A549 (cell line): ENCODE measurements around the gene KIAA0513. TPM values are rescaled to one million over a fixed set of nuclear protein-coding genes. Genes with fewer than 3 reads are reported as not detected.

ENCODE experiments used
- ATAC-seq, 2 experiments: fragments of 200-7000 bp in 1 of 2; fragments of >200 bp in 1 of 2; cut with Nextera tagmentation in 1 of 2; cut with Tn5 transposase in 1 of 2; 3 replicates each; pipeline versions ENCODE4 v1.8.0 to v1.9.1; 2018 to 2020; ENCODE audit warnings: mild to moderate bottlenecking in 1 of 2, moderate library complexity in 1 of 2
- CTCF ChIA-PET: fragments of 300-600 bp; sonication (Branson Sonifier 250); formaldehyde crosslinking; extraction: SDS; loops from one replicate; lab custom pipeline; 2021; ENCODE audit warnings: antibody characterized with exemption, inconsistent platforms; lab: Yijun Ruan, JAX
- POLR2A ChIA-PET: fragments of 350-600 bp; formaldehyde crosslinking; extraction: SDS; loops from one replicate; lab custom pipeline; 2021; ENCODE audit warnings: antibody characterized with exemption, inconsistent platforms; lab: Yijun Ruan, JAX
- DNase-seq, 2 experiments: peaks; one replicate each; pipeline versions ENCODE4 v3.0.0 to v3.0.0-alpha.2; 2011 to 2016; ENCODE audit warnings: low read depth in 1 of 2, low spot score in 1 of 2
- FAIRE-seq: peaks from 2 replicates; lab custom pipeline; 2011; peaks lifted over from hg19 to GRCh38; lab: Jason Lieb, UNC
- H3K27ac ChIP-seq, 2 experiments: fragments of >200 bp; sonication (Bioruptor Twin); formaldehyde crosslinking; 3 replicates each; pipeline ENCODE4 v1.5.1; 2016 to 2017
- H3K4me1 ChIP-seq: fragments of >200 bp; sonication (Bioruptor Twin); formaldehyde crosslinking; 3 replicates; pipeline ENCODE4 v1.6.1; 2016
- H3K4me2 ChIP-seq: fragments of >200 bp; sonication (Bioruptor Twin); formaldehyde crosslinking; 3 replicates; pipeline ENCODE4 v1.6.1; 2016
- H3K4me3 ChIP-seq: fragments of >200 bp; sonication (Bioruptor Twin); formaldehyde crosslinking; 3 replicates; pipeline ENCODE4 v1.5.1; 2016
- H3K9me3 ChIP-seq: fragments of >200 bp; sonication (Bioruptor Twin); formaldehyde crosslinking; 3 replicates; pipeline ENCODE4 v1.6.1; 2016
- BHLHE40 ChIP-seq: IDR thresholded peaks from 2 replicates; pipeline ENCODE4 v1.6.1; 2012; ENCODE audit warnings: low read depth, low read length, inconsistent platforms
- CHD4 ChIP-seq: fragments of 200-600 bp; sonication (generic); IDR thresholded peaks from 2 replicates; pipeline ENCODE4 v1.6.1; 2016; ENCODE audit warnings: antibody characterized with exemption, mild to moderate bottlenecking, borderline replicate concordance
- E2F6 ChIP-seq: IDR thresholded peaks from 2 replicates; pipeline ENCODE4 v1.6.1; 2012; ENCODE audit warnings: low read depth, borderline replicate concordance
- EHF ChIP-seq: fragments of 250-450 bp; sonication (Bioruptor Pico); IDR thresholded peaks from 2 replicates; pipeline ENCODE4 v1.5.0; 2020; ENCODE audit warnings: mild to moderate bottlenecking
- ELK1 ChIP-seq: fragments of 150-350 bp; IDR thresholded peaks from 2 replicates; pipeline ENCODE4 v1.6.1; 2014; ENCODE audit warnings: low read depth, mild to moderate bottlenecking, low read length
- FOSL2 ChIP-seq, 2 experiments: fragments of 450-650 bp in 1 of 2; fragments of >200 bp in 1 of 2; sonication (Bioruptor Twin) in 1 of 2; formaldehyde crosslinking; IDR thresholded peaks; 2 replicates each; pipeline versions ENCODE4 v1.5.0 to v1.6.1; 2016 to 2020; ENCODE audit warnings: mild to moderate bottlenecking in 1 of 2, moderate library complexity in 1 of 2
- HEYL ChIP-seq: fragments of 250-450 bp; sonication (Bioruptor Pico); IDR thresholded peaks from 2 replicates; pipeline ENCODE4 v1.8.0; 2021; ENCODE audit warnings: mild to moderate bottlenecking, moderate library complexity
- HOXA7 ChIP-seq: fragments of 250-450 bp; sonication (Bioruptor Pico); IDR thresholded peaks from 2 replicates; pipeline ENCODE4 v1.5.0; 2020; ENCODE audit warnings: mild to moderate bottlenecking, moderate library complexity
- JUN ChIP-seq, 2 experiments: fragments of >200 bp; sonication (Bioruptor Twin); formaldehyde crosslinking; IDR thresholded peaks; 2 replicates in 1 of 2; 3 replicates in 1 of 2; pipeline ENCODE4 v1.6.1; 2016 to 2017
- KDM1A ChIP-seq: fragments of 200-600 bp; sonication (generic); IDR thresholded peaks from 2 replicates; pipeline ENCODE4 v1.6.1; 2016; ENCODE audit warnings: low read depth, mild to moderate bottlenecking
- MAFK ChIP-seq: fragments of 450-650 bp; IDR thresholded peaks from 2 replicates; pipeline ENCODE4 v1.6.1; 2014; ENCODE audit not compliant: partially characterized antibody
- MYC ChIP-seq: IDR thresholded peaks from 2 replicates; pipeline ENCODE4 v1.6.1; 2012; ENCODE audit warnings: mild to moderate bottlenecking, inconsistent platforms, low read length, improper control_type of control experiment, borderline replicate concordance
- NFE2L2 ChIP-seq: fragments of 150-350 bp; conservative IDR thresholded peaks from 2 replicates; pipeline ENCODE4 v1.6.1; 2014; ENCODE audit warnings: low read length
- RAD21 ChIP-seq, 2 experiments: fragments of >200 bp in 1 of 2; sonication (Bioruptor Twin) in 1 of 2; formaldehyde crosslinking in 1 of 2; IDR thresholded peaks in 1 of 2; conservative IDR thresholded peaks in 1 of 2; 2 replicates in 1 of 2; 3 replicates in 1 of 2; pipeline ENCODE4 v1.6.1; 2012 to 2018; ENCODE audit warnings: inconsistent platforms in 1 of 2
- RFX5 ChIP-seq: fragments of 450-650 bp; IDR thresholded peaks from 2 replicates; pipeline ENCODE4 v1.7.1; 2014; ENCODE audit warnings: antibody characterized with exemption, mild to moderate bottlenecking, moderate library complexity
- SMC3 ChIP-seq: fragments of >200 bp; sonication (Bioruptor Twin); formaldehyde crosslinking; IDR thresholded peaks from 3 replicates; pipeline ENCODE4 v1.6.1; 2018; ENCODE audit warnings: inconsistent platforms
- SREBF2 ChIP-seq: fragments of 450-650 bp; IDR thresholded peaks from 2 replicates; pipeline ENCODE4 v1.6.1; 2014; ENCODE audit warnings: mild to moderate bottlenecking, moderate library complexity
- TFCP2L1 ChIP-seq: fragments of 250-450 bp; sonication (Bioruptor Pico); IDR thresholded peaks from 2 replicates; pipeline ENCODE4 v1.5.0; 2021; ENCODE audit warnings: mild to moderate bottlenecking
- USF2 ChIP-seq: fragments of 450-650 bp; IDR thresholded peaks from 2 replicates; pipeline ENCODE4 v1.6.1; 2014; ENCODE audit warnings: antibody characterized with exemption
- ZC3H11A ChIP-seq: fragments of 450-650 bp; IDR thresholded peaks from 2 replicates; pipeline ENCODE4 v1.6.1; 2014; ENCODE audit warnings: antibody characterized with exemption, mild to moderate bottlenecking
- ZFP36 ChIP-seq: fragments of 450-650 bp; IDR thresholded peaks from 2 replicates; pipeline ENCODE4 v1.6.1; 2014; ENCODE audit warnings: borderline replicate concordance; ENCODE audit not compliant: partially characterized antibody
- WGBS: methylation state at CpG from one replicate; pipeline ENCODE4 v1.1.6; 2017; ENCODE audit errors: missing lambda C conversion rate; 5-methylcytosine and 5-hydroxymethylcytosine counted together
- polyA plus RNA-seq, 4 experiments: library from polyadenylated mRNA; depleted of rRNA in 3 of 4; stranded (reverse); fragments of >200 nt; fragmentation: RNase III in 1 of 4; extraction: RNeasy Plus Mini Kit Qiagen cat#74134 plus additional on column Dnase treatment in 1 of 4; gene quantifications; 2 replicates in 3 of 4; 3 replicates in 1 of 4; pipeline ENCODE4 v1.2.3, GENCODE V29; 2011 to 2017
- TF ChIP-seq, protein P1 (sequence below): fragments of 200-600 bp; sonication (generic); IDR thresholded peaks from 2 replicates; pipeline ENCODE4 v1.6.1; 2016; ENCODE audit warnings: antibody characterized with exemption, mild to moderate bottlenecking, moderate library complexity
- TF ChIP-seq, protein P2 (sequence below): fragments of 250-450 bp; sonication (Bioruptor Pico); IDR thresholded peaks from 2 replicates; pipeline ENCODE4 v1.5.0; 2020; ENCODE audit warnings: low read depth, mild to moderate bottlenecking, moderate library complexity

KIAA0513 gene
- polyA plus RNA-seq, 2 of the 4 experiments (the other 2 are of a cell fraction): 1.8 TPM

- no peak for ATAC-seq
- Histone ChIP-seq H3K9me3 (no peaks in the 10 kb centered on the region), H3K4me1 (no peaks in the 10 kb centered on the region), H3K4me2 (no peak overlapping the region), H3K4me3 (no peak overlapping the region), H3K27ac (no peak overlapping the region)
- WGBS: 82% methylated on average over 7 of the region's 7 CpGs
- DNase-seq: no peak
- TF ChIP-seq KDM1A (no peak), CHD4 (no peak), RAD21 (conservative IDR thresholded peaks at IDR 0.05 in 1 of 2, IDR thresholded peaks at IDR 0.05 in 1 of 2) (no peak), NFE2L2 (no peak), ELK1 (no peak), HOXA7 (no peak), JUN (IDR thresholded peaks at IDR 0.05) (no peak), RFX5 (no peak), MAFK (no peak)
- TF ChIP-seq, protein P1, sequence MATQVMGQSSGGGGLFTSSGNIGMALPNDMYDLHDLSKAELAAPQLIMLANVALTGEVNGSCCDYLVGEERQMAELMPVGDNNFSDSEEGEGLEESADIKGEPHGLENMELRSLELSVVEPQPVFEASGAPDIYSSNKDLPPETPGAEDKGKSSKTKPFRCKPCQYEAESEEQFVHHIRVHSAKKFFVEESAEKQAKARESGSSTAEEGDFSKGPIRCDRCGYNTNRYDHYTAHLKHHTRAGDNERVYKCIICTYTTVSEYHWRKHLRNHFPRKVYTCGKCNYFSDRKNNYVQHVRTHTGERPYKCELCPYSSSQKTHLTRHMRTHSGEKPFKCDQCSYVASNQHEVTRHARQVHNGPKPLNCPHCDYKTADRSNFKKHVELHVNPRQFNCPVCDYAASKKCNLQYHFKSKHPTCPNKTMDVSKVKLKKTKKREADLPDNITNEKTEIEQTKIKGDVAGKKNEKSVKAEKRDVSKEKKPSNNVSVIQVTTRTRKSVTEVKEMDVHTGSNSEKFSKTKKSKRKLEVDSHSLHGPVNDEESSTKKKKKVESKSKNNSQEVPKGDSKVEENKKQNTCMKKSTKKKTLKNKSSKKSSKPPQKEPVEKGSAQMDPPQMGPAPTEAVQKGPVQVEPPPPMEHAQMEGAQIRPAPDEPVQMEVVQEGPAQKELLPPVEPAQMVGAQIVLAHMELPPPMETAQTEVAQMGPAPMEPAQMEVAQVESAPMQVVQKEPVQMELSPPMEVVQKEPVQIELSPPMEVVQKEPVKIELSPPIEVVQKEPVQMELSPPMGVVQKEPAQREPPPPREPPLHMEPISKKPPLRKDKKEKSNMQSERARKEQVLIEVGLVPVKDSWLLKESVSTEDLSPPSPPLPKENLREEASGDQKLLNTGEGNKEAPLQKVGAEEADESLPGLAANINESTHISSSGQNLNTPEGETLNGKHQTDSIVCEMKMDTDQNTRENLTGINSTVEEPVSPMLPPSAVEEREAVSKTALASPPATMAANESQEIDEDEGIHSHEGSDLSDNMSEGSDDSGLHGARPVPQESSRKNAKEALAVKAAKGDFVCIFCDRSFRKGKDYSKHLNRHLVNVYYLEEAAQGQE: no peak
- FAIRE-seq: no peak
- ChIA-PET POLR2A (no interaction called here), CTCF (interaction anchor here (0.9 to 2.3 kb wide), 5 partner anchors 11 to 164 kb away, joined by 3 to 14 read pairs (median 4); no protein-coding TSS in a partner anchor)
Observed at GRCh38 chr16:85069171-85069570, 41.6 kb downstream of the KIAA0513 start.

DNA sequence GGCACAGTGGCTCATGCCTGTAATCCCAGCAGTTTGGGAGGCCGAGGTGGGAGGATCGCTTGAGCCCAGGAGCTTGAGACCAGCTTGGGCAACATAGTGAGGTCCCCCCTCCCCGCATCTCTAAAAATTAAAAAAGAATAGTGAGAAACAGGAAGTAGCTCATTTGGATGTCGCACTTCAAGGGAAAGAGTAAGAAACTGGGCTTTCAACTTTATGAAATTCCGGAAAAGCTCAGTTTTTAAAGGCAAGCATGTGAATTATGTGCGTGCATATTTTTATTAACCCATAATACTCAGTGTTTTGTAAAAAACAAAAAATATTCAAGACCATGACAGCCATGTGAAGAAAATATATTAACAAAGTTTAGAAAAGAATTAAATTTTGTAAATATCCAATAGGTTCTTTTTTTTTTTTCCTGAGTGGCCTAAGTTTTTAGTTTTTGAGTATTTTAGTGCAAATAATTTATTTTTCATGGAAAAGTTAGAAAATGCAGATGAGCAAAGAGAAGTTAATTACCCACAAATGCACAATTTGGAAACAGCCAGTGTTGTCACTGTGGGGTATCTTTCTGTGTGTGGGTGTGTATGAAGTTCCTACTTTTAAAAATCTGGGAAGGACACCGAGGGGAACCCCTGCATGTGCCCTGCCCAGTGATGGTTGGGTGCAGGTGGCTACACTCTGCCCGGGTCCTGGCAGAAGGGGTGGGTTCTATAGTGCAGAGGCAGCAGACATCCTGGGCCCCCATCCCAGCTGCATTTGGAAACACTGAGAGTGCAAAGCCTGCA, 44.7 kb downstream of the KIAA0513 start:
- Histone ChIP-seq H3K27ac (no peak overlapping the region), H3K4me2 (no peak overlapping the region)
- no peak for DNase-seq
- no peak for ATAC-seq
- TF ChIP-seq SREBF2: no peak
- no peak for TF ChIP-seq MYC
- TF ChIP-seq TFCP2L1 (CRISPR knock-in tag): no peak
- TF ChIP-seq E2F6: no peak
- TF ChIP-seq ZFP36: no peak
- TF ChIP-seq EHF (CRISPR knock-in tag): no peak
- TF ChIP-seq, protein P2, sequence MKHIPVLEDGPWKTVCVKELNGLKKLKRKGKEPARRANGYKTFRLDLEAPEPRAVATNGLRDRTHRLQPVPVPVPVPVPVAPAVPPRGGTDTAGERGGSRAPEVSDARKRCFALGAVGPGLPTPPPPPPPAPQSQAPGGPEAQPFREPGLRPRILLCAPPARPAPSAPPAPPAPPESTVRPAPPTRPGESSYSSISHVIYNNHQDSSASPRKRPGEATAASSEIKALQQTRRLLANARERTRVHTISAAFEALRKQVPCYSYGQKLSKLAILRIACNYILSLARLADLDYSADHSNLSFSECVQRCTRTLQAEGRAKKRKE (CRISPR knock-in tag): no peak
- TF ChIP-seq ZC3H11A: no peak
- TF ChIP-seq RFX5: no peak
- TF ChIP-seq BHLHE40: no peak
- no peak for TF ChIP-seq USF2
- no peak for TF ChIP-seq KDM1A
- TF ChIP-seq SMC3: no peak
- no peak for TF ChIP-seq HEYL
- TF ChIP-seq FOSL2 (IDR thresholded peaks at IDR 0.05): no peak
- TF ChIP-seq FOSL2 (CRISPR knock-in tag; IDR thresholded peaks at IDR 0.05): no peak
- TF ChIP-seq, all 56 proteins: peak for 0
- H3K4me3 ChIP-seq: no peak overlapping the region
- ChIA-PET POLR2A (no interaction called here), CTCF (interaction anchor here (0.6 to 3.0 kb wide), 6 partner anchors 9 to 184 kb away, joined by 3 to 23 read pairs (median 4); no protein-coding TSS in a partner anchor)
- H3K9me3 ChIP-seq: no peaks in the 10 kb centered on the region
- FAIRE-seq: no peak
- 75% methylated on average over 8 of the region's 8 CpGs for WGBS
- no peaks in the 10 kb centered on the region for H3K4me1 ChIP-seq
